ENCODE data around the gene IER5.

IER5 gene

DNA sequence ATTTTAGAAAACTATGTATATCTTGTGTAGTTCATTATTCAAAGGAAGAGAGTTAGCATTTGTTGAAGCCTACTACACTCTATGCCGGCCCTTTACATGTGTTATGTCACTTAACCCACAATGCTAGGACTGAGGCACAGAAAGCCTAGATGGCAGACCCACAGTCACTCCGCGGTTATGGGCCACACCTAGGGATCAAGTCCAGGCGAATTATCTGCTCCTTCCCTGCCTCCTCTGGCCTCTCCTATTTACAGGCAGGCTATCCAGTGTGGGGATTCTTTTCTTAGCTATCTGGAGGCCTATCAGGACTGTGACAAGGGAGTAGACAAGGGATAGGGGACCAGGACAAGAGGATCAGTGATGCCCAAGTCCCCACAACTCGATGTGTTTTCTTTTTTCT, 33.0 kb downstream of the IER5 start:
- H3K27me3 ChIP-seq (ENCODE audit: control insufficient read depth, insufficient read depth, low read length) = peaks cover 6% of the 10 kb centered on the region
- no peak overlapping the region for H3K4me3 ChIP-seq (ENCODE audit: low read depth, low read length)
- no peaks in the 10 kb centered on the region for H3K4me1 ChIP-seq (ENCODE audit: control insufficient read depth, insufficient read depth, low read length)
- H3K9me3 ChIP-seq (ENCODE audit: control insufficient read depth, insufficient read depth, low read length) = no peaks in the 10 kb centered on the region
- no peaks in the 10 kb centered on the region for H3K36me3 ChIP-seq (ENCODE audit: control insufficient read depth, insufficient read depth, low read length)
- H3K9ac ChIP-seq (ENCODE audit: low read depth, low read length) = no peak overlapping the region

DNA sequence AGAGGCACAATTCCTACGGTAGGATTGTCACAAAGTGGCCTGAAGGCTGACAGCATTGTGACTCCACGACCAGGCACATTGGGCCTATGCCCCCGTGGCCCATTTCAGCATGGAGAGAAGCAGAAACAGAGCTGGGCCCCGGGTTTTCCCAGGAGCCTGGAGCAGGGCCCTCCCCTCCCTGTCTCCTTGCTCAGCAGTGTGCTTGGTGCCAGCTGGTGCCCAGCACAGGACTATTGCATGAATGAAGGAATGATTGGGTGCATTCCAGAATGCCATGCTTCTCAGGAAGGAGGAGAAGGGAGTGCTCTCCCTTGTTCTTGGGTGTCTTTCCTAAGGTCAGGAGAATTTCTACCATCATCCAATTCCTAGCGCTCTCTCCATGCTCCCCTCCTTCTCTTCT, 33.7 kb downstream of the IER5 start:
- H3K27me3 ChIP-seq (ENCODE audit: control insufficient read depth, insufficient read depth, low read length) = peaks cover 6% of the 10 kb centered on the region
- no peak overlapping the region for H3K4me3 ChIP-seq (ENCODE audit: low read depth, low read length)
- H3K4me1 ChIP-seq (ENCODE audit: control insufficient read depth, insufficient read depth, low read length) = no peaks in the 10 kb centered on the region
- H3K9me3 ChIP-seq (ENCODE audit: control insufficient read depth, insufficient read depth, low read length) = no peaks in the 10 kb centered on the region
- H3K9ac ChIP-seq (ENCODE audit: low read depth, low read length) = no peak overlapping the region
- no peaks in the 10 kb centered on the region for H3K36me3 ChIP-seq (ENCODE audit: control insufficient read depth, insufficient read depth, low read length)

DNA sequence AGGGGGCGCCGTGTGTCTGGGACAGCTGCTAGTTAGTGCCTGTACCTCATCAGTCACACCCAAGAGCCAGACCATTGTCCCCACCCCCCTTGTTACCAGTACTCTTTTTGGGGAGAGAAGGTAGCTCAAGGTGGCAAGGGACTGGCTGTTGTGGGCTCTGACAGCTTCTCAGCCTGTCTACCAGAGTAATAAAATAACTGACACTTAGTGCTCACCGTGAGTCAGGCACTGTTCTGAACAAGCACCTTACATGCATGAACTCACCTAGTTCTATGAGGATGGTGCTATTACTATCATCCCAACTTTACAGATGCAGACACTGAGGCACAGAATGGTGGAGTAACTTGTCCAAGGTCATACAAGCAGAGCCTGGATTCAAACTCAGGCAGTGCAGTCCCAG, 34.7 kb downstream of the IER5 start:
- Histone ChIP-seq H3K36me3 (ENCODE audit: control insufficient read depth, insufficient read depth, low read length) (no peaks in the 10 kb centered on the region), H3K9me3 (ENCODE audit: control insufficient read depth, insufficient read depth, low read length) (no peaks in the 10 kb centered on the region), H3K9ac (ENCODE audit: low read depth, low read length) (no peak overlapping the region), H3K27me3 (ENCODE audit: control insufficient read depth, insufficient read depth, low read length) (peaks cover 6% of the 10 kb centered on the region), H3K4me1 (ENCODE audit: control insufficient read depth, insufficient read depth, low read length) (no peaks in the 10 kb centered on the region), H3K4me3 (ENCODE audit: low read depth, low read length) (no peak overlapping the region)

DNA sequence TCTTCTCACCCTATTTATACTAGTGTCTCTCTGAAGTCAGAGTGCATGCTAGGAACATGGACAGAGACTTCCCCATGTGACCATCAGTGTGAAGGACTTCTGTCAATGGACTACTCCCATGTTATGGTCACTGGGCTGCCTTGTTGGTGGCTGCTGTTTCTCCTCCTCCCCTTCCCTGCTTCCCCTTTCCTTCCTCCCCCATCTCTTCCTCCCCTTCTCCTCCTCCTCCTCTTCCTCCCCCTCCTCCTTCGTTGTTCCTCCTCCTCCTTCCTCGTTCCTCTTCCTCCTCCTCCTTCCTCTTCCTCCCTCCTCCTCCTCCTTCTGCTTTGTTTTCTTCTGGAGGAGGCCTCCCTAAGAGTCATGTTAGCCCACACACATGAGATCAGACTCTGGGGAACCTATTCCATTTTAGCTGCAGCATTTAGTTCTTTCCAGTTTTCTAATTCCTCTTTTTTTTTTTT, 35.8 kb downstream of the IER5 start:
- H3K4me1 ChIP-seq (ENCODE audit: control insufficient read depth, insufficient read depth, low read length) = peaks cover 5% of the 10 kb centered on the region
- H3K36me3 ChIP-seq (ENCODE audit: control insufficient read depth, insufficient read depth, low read length) = no peaks in the 10 kb centered on the region
- peaks cover 6% of the 10 kb centered on the region for H3K27me3 ChIP-seq (ENCODE audit: control insufficient read depth, insufficient read depth, low read length)
- H3K9ac ChIP-seq (ENCODE audit: low read depth, low read length) = no peak overlapping the region
- H3K9me3 ChIP-seq (ENCODE audit: control insufficient read depth, insufficient read depth, low read length) = no peaks in the 10 kb centered on the region
- H3K4me3 ChIP-seq (ENCODE audit: low read depth, low read length) = no peak overlapping the region

DNA sequence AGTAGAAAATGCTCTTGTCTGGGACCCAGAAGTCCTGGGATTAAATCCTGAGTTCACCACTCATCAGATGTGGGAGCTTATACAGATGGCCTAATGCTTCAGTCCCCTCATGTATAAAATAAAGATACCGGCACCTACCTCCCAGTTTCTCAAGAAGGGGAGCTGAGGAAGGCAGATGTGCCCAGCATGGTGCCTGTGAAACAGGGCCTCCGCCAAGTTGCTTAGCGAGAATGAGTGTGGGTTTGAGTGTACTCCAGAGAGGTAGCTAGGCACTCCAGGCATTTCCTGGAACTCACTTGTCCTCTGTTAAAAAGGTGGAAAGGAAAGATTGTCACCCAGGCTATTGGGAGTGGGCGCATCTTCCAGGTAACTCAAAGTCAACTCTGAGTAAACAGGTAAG, 37.8 kb downstream of the IER5 start:
- no peak overlapping the region for H3K9ac ChIP-seq (ENCODE audit: low read depth, low read length)

DNA sequence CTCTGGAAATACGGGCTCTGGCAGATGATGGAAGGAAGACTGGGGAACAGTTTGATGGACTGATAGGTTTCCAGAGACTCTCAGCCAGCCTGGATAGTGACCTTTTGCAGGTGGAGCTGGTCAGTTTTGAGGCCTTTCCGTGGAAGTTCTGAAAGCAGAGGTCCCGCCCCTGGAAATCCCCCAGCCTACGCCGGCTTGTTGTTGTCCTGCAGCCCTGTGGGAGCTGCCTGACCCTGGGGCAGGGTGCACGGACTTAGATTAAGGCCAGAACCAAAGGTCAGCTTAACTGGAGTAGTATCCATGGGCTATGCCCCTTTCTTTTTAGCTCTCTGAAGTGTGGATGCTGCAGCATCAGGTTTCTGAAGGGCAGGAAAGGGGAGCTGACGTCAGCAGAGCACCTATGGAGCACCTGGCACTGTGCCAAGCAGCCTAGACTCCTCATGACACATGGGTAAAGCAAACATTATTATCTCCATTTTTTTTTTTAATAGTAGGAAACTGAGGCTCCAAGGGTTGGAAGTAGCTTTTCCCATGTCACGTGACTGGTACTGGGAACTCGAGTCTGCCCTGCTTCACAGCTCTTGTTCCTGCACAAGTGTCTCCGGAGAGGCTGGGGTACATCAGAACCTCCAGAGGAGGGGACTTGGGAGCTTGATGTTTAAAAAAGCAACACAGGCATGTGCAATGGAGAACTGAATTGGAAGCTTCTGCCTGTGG, 38.5 kb downstream of the IER5 start:
- Histone ChIP-seq H3K4me1 (ENCODE audit: control insufficient read depth, insufficient read depth, low read length) (peaks cover 12% of the 10 kb centered on the region), H3K9me3 (ENCODE audit: control insufficient read depth, insufficient read depth, low read length) (no peaks in the 10 kb centered on the region), H3K36me3 (ENCODE audit: control insufficient read depth, insufficient read depth, low read length) (no peaks in the 10 kb centered on the region), H3K4me3 (ENCODE audit: low read depth, low read length) (no peak overlapping the region), H3K27me3 (ENCODE audit: control insufficient read depth, insufficient read depth, low read length) (peaks cover 9% of the 10 kb centered on the region), H3K9ac (ENCODE audit: low read depth, low read length) (no peak overlapping the region)

More for the DNA sequence above, 37.8 kb downstream of the IER5 start:
- Histone ChIP-seq H3K4me3 (ENCODE audit: low read depth, low read length) (no peak overlapping the region), H3K9me3 (ENCODE audit: control insufficient read depth, insufficient read depth, low read length) (no peaks in the 10 kb centered on the region), H3K36me3 (ENCODE audit: control insufficient read depth, insufficient read depth, low read length) (no peaks in the 10 kb centered on the region), H3K27me3 (ENCODE audit: control insufficient read depth, insufficient read depth, low read length) (peaks cover 9% of the 10 kb centered on the region), H3K4me1 (ENCODE audit: control insufficient read depth, insufficient read depth, low read length) (peaks cover 12% of the 10 kb centered on the region)

DNA sequence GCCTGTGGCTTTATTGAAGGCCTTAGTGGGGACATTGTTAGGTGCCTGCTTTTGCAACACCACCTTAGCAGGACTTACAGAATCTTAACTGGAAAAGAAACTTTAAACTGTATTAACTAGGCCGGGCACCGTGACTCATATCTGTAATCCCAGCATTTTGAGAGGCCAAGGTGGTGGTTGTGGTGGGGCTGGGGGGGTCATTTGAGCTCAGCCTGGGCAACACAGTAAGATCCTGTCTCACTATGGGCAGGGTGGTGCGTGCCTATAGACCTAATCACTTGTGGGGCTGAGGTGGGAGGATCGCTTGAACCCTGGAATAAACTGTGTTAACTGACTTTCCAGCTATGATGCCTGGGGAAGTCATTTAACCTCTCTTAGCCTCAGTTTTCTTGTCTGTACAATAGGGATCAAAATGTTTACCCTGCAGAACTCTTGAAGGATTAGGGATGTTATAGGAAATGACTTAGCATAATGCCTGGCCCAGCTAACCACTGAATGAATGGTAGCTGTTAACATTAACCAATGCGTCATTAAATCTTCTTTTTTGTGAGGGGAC, 39.5 kb downstream of the IER5 start:
- H3K27me3 ChIP-seq (ENCODE audit: control insufficient read depth, insufficient read depth, low read length) = peaks cover 7% of the 10 kb centered on the region
- no peaks in the 10 kb centered on the region for H3K9me3 ChIP-seq (ENCODE audit: control insufficient read depth, insufficient read depth, low read length)
- no peak overlapping the region for H3K9ac ChIP-seq (ENCODE audit: low read depth, low read length)
- no peak overlapping the region for H3K4me3 ChIP-seq (ENCODE audit: low read depth, low read length)
- H3K36me3 ChIP-seq (ENCODE audit: control insufficient read depth, insufficient read depth, low read length) = no peaks in the 10 kb centered on the region
- peaks cover 12% of the 10 kb centered on the region for H3K4me1 ChIP-seq (ENCODE audit: control insufficient read depth, insufficient read depth, low read length)

DNA sequence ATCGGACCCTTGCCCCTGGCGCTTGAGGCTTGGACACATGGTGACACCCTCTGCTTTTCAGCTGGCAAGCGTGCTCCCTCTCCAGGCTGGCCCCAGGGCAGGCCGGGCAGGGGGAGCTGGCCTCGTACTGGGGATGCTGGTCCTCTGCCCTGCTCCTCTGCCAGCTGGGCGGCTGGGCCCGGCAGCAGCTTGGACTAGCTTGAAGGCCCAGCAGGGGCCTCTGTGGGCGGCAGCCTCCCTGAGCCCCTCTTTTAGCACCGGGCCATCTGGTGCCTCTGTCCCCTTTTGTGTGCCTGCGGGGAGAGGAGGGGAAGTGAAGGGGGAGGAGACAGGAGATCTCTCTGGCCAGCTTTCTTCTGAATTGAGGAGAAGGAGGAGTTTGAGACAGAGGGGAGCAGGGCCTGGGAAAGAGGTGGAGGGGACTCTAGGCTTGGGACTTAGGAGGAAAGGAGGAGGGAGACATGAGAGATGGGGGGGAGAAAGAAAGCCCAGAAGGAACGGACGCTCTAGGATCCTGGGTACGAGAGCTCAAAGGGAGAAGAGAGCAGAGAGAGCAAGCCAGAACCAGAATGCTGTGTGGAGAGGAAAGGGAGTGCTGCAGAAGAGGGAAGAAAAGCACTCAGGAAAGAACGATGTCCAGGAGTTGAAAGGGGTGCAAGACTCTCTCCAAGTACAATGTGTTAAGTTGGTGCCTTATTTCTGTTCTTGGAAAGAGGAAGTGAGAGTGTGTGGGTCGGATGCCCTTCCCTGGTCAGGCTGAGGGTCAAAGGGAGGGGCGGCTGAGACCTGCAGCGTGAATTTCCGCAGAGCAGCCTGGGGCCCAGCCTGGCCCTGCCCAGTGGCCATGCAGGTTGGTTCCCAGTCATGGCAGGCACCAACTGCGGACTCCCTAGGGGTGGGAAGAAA, 40.3 kb downstream of the IER5 start:
- Histone ChIP-seq H3K9me3 (ENCODE audit: control insufficient read depth, insufficient read depth, low read length) (no peaks in the 10 kb centered on the region), H3K4me3 (ENCODE audit: low read depth, low read length) (no peak overlapping the region), H3K9ac (ENCODE audit: low read depth, low read length) (no peak overlapping the region), H3K27me3 (ENCODE audit: control insufficient read depth, insufficient read depth, low read length) (peaks cover 5% of the 10 kb centered on the region), H3K36me3 (ENCODE audit: control insufficient read depth, insufficient read depth, low read length) (no peaks in the 10 kb centered on the region), H3K4me1 (ENCODE audit: control insufficient read depth, insufficient read depth, low read length) (peaks cover 20% of the 10 kb centered on the region)

DNA sequence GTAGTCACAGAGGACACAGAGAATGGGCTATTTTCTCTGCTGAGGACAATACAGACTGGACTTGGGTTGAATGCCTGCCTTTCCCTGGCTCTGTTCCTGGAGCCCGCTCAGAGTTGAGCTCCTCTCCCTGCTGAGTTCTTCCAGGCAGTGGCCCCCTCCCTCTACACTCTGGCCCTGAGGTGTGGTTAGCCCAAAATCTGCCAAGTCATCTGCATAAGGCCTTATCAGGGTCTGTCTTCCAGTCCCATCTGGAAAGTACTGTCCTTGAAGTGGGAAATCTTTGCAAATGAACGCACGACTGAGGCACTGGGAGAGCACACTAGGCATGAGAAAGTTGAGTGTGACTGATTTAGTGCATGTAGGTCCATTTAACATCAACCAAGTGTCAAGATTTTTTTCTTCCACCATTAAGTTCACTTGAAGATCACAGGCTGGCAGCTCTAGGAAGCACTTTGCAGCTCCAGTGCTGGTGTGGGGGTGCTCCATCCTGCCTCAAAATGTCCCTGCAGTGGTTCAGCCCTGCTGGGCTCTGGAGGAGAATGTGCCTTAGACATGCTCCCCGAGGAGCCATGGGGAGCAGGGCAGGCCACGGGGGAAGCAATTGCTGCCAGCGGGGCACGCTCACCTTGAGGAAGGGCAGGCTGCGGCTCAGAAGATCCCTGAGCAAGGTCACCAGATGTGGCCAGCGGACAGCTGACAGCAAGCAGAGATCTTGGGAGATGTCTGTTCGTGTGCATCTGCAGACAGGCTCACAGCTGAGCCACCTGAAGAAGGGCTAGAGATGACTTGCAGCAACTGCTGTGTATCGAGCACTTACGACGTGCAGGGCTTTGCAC, 41.5 kb downstream of the IER5 start:
- peaks cover 21% of the 10 kb centered on the region for H3K4me1 ChIP-seq (ENCODE audit: control insufficient read depth, insufficient read depth, low read length)
- H3K4me3 ChIP-seq (ENCODE audit: low read depth, low read length) = no peak overlapping the region
- no peaks in the 10 kb centered on the region for H3K36me3 ChIP-seq (ENCODE audit: control insufficient read depth, insufficient read depth, low read length)
- H3K9ac ChIP-seq (ENCODE audit: low read depth, low read length) = no peak overlapping the region
- H3K27me3 ChIP-seq (ENCODE audit: control insufficient read depth, insufficient read depth, low read length) = peaks cover 3% of the 10 kb centered on the region
- H3K9me3 ChIP-seq (ENCODE audit: control insufficient read depth, insufficient read depth, low read length) = no peaks in the 10 kb centered on the region

DNA sequence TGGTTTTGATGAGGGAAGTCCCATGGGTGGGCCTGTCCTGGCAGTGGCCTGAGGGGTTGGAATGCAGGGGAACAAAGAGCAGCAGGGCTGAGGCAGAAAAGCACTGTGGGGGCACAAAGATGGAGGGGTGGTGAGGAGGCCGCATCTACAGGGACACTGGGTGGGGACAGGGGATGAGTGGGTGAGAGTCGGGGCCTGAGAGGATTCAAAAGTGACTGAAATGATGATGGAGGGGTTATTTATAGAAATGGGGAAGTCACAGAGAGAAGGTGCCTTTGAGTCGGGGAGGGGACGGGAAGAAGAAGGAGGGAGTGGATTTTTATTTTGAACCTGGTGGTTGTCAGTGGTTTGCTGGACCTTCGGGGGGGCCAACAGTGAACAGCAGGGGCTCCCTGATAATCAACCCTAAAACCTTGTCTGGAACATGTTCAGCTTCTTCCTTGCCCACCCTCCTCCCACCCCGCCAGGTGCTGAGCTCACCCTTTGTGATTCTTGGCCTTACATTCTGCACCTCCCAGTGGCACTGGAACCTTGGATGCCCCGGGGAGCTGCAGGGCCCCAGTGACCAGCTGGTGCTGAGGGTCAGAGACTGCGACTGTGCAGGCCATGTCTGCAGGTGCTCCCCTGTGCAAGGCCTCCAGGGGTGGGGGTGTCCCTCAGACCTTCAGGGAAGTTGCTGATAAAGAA, 42.9 kb downstream of the IER5 start:
- Histone ChIP-seq H3K36me3 (ENCODE audit: control insufficient read depth, insufficient read depth, low read length) (no peaks in the 10 kb centered on the region), H3K9ac (ENCODE audit: low read depth, low read length) (no peak overlapping the region), H3K9me3 (ENCODE audit: control insufficient read depth, insufficient read depth, low read length) (no peaks in the 10 kb centered on the region), H3K4me1 (ENCODE audit: control insufficient read depth, insufficient read depth, low read length) (peaks cover 21% of the 10 kb centered on the region), H3K27me3 (ENCODE audit: control insufficient read depth, insufficient read depth, low read length) (peaks cover 3% of the 10 kb centered on the region), H3K4me3 (ENCODE audit: low read depth, low read length) (no peak overlapping the region)
